Measurements from ENCODE around the gene APOA1.

The APOA1 gene

DNA sequence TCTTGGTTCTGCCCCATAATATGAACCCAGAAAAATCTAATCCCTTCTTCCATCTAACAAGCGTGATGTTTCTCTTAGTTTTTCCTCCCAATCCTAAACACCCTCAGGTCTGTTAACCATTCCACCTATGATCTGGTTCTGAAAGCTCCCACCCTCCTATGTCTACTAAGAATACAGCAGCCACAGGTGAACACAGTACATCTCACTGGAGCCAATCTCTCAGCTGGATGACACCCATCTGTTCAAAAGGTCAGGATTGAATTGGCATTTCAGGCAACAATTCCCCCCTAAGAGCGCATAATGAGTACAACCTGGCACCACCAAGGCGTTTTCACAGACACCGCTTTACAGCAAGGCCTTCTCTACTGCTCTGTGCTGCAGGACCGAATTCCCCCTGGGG is 19.0 kb upstream of the APOA1 start:
- TF ChIP-seq MYC (IDR thresholded peaks at IDR 0.05; ENCODE audit: low read depth, low read length) (no peak), POLR2A (IDR thresholded peaks at IDR 0.05; ENCODE audit: extremely low read depth, insufficient read length) (no peak)
- TF ChIP-seq, protein P1, sequence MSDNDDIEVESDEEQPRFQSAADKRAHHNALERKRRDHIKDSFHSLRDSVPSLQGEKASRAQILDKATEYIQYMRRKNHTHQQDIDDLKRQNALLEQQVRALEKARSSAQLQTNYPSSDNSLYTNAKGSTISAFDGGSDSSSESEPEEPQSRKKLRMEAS (IDR thresholded peaks at IDR 0.05; ENCODE audit: low read depth, low read length), result no peak
- TF ChIP-seq, protein P2, sequence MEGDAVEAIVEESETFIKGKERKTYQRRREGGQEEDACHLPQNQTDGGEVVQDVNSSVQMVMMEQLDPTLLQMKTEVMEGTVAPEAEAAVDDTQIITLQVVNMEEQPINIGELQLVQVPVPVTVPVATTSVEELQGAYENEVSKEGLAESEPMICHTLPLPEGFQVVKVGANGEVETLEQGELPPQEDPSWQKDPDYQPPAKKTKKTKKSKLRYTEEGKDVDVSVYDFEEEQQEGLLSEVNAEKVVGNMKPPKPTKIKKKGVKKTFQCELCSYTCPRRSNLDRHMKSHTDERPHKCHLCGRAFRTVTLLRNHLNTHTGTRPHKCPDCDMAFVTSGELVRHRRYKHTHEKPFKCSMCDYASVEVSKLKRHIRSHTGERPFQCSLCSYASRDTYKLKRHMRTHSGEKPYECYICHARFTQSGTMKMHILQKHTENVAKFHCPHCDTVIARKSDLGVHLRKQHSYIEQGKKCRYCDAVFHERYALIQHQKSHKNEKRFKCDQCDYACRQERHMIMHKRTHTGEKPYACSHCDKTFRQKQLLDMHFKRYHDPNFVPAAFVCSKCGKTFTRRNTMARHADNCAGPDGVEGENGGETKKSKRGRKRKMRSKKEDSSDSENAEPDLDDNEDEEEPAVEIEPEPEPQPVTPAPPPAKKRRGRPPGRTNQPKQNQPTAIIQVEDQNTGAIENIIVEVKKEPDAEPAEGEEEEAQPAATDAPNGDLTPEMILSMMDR (IDR thresholded peaks at IDR 0.05; ENCODE audit: low read depth, low read length), result no peak
- no peak for DNase-seq (ENCODE audit: low read depth)
- H3K4me3 ChIP-seq (ENCODE audit: low read depth, low read length), result no peak overlapping the region

DNA sequence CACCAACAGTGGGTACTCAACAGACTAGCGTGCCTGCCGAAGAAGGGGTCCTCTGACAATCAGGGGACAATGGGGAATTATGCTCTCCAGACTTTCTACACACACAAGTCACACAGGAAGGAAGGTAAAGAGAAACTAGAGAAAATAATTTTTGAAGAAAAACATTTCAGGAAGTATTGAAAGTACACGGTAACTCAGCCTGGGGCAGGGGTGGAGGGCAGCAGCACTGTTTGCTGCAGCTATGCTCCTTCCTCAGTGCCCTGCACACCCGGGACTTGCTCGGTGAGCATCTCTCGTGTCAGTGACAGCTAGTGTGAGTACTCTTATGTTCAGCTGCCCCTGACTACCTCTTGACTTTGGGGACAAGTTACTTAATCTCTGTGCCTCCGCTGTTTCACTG is 18.0 kb upstream of the APOA1 start:
- no peak overlapping the region for H3K4me3 ChIP-seq (ENCODE audit: low read depth, low read length)
- TF ChIP-seq, protein P1 (IDR thresholded peaks at IDR 0.05; ENCODE audit: low read depth, low read length), result no peak
- TF ChIP-seq POLR2A (IDR thresholded peaks at IDR 0.05; ENCODE audit: extremely low read depth, insufficient read length) (no peak), MYC (IDR thresholded peaks at IDR 0.05; ENCODE audit: low read depth, low read length) (no peak)
- TF ChIP-seq, protein P2 (IDR thresholded peaks at IDR 0.05; ENCODE audit: low read depth, low read length), result no peak
- DNase-seq (ENCODE audit: low read depth), result peak; percentile 31

DNA sequence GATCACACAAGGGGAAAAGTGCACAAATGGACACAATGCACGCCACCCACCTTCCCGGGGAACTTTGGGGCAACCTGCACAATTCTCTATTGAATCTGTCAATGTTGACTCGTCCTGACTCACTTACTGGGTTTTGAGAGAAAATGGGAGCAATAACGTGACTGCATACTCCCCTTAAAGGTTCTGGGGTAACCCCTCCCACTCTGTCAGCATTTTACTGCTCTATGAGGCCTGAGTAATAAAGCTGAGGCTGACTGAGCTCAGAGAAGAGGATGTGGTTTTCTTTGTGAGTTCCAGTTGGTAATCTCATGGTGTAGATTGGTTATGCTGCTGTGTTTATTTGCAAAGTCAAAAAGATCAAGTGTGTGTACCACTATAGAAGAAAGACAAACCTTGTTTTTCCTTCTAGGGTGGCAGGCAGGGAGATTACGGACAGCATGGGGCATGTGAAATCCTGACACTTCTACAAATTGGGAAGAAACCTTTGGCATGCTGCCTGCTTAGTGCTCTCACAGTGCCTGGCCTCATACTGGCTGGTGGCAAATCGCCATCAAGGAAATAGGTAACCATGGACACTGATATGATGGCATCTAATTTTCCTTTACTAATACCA is 16.1 kb upstream of the APOA1 start:
- TF ChIP-seq, protein P1 (IDR thresholded peaks at IDR 0.05; ENCODE audit: low read depth, low read length), result peak; percentile 82
- TF ChIP-seq, protein P2 (IDR thresholded peaks at IDR 0.05; ENCODE audit: low read depth, low read length), result no peak
- TF ChIP-seq MYC (IDR thresholded peaks at IDR 0.05; ENCODE audit: low read depth, low read length) (peak; percentile 93), POLR2A (IDR thresholded peaks at IDR 0.05; ENCODE audit: extremely low read depth, insufficient read length) (peak; percentile 43)
- peak; percentile 97 for DNase-seq (ENCODE audit: low read depth)
- H3K4me3 ChIP-seq (ENCODE audit: low read depth, low read length), result peak overlapping the region; percentile 8

DNA sequence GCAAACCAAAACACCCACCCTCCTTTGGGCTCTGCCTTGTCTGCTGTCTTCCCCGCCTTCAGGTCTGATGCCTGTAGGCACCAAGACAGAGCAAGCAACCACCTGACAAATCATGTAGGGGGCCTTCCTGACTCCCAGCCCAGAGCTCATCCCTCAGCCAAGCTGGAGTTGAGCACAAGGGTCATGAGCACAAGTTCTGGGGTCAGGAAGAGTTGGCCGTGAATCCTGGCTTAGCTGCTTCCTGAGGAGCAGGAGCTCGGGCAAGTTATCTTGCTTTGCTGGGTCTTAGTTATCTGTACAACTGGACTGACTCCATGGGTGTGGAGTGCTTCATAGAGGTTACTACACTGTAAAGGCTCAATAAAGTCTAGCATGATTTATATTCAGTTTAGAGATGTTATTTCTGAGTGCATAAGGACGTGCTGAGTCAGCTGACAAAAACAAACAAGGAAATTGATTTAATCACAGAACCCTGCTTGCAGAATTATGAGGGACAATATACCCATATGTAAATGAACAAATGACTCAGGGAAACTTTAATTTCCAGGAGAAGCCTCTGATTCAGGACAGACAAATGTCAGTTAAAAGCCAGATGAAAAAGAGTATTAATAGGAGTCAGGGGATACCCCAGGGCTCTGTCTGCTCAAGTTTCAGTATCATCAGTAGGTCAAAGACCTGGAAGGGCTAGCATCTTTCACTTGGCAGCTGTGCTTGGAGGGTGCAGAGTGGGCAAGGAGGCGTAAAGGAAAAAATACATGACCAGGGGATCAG is 15.0 kb upstream of the APOA1 start:
- peak; percentile 77 for DNase-seq (ENCODE audit: low read depth)
- H3K4me3 ChIP-seq (ENCODE audit: low read depth, low read length), result peak overlapping the region; percentile 40
- TF ChIP-seq, protein P2 (IDR thresholded peaks at IDR 0.05; ENCODE audit: low read depth, low read length), result no peak
- TF ChIP-seq, protein P1 (IDR thresholded peaks at IDR 0.05; ENCODE audit: low read depth, low read length), result no peak
- TF ChIP-seq MYC (IDR thresholded peaks at IDR 0.05; ENCODE audit: low read depth, low read length), result no peak
- no peak for TF ChIP-seq POLR2A (IDR thresholded peaks at IDR 0.05; ENCODE audit: extremely low read depth, insufficient read length)

DNA sequence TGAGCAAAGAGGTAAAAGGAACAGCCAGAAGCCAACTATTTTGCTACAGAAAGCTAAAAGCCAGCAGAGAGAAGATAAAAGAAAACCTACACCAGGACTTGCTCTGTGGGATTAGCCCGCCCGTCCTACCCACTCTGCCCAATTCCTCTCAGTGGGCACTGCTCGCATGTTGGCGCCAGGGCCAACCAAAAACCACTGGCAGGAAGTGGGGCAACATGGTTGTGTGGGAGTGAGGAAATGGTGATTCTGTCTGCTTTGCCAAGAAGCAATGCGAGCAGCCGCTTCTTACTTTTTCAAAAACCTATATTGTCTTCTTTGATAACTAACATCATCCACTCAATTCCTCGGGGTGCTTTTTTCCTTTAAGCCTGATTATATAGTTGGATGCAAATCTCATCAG is 14.2 kb upstream of the APOA1 start:
- peak; percentile 80 for TF ChIP-seq MYC (IDR thresholded peaks at IDR 0.05; ENCODE audit: low read depth, low read length)
- TF ChIP-seq, protein P1 (IDR thresholded peaks at IDR 0.05; ENCODE audit: low read depth, low read length), result peak; percentile 73
- TF ChIP-seq, protein P2 (IDR thresholded peaks at IDR 0.05; ENCODE audit: low read depth, low read length), result no peak
- no peak for TF ChIP-seq POLR2A (IDR thresholded peaks at IDR 0.05; ENCODE audit: extremely low read depth, insufficient read length)
- peak overlapping the region; percentile 42 for H3K4me3 ChIP-seq (ENCODE audit: low read depth, low read length)
- DNase-seq (ENCODE audit: low read depth), result peak; percentile 98
